Left lung (tissue), 10 donors: ENCODE measurements around the gene F2RL3. TPM values are rescaled to one million over a fixed set of nuclear protein-coding genes. Genes with fewer than 3 reads are reported as not detected.
A peak's percentile ranks its signal among the peaks of the same experiment; 100 is the strongest.

Source experiments
- ATAC-seq: fragments of 200-7000 bp; cut with Tn5 transposase; one replicate; pipeline ENCODE4 v1.9.1; 2020; ENCODE audit warnings: moderate library complexity
- DNase-seq, 4 donors: peaks; one replicate each; pipeline ENCODE4 v3.0.0-alpha.2; 2013 to 2020
- H3K27ac ChIP-seq, 2 donors: fragments of 200-600 bp; sonication (generic) in 1 of 2; one replicate each; pipeline versions ENCODE4 v1.5.0 to v1.8.0; 2020 to 2021
- H3K27me3 ChIP-seq, 2 donors: fragments of 200-600 bp; sonication (generic) in 1 of 2; one replicate each; pipeline versions ENCODE4 v1.5.0 to v1.8.0; 2020 to 2021
- H3K36me3 ChIP-seq, 2 donors: fragments of 200-600 bp; sonication (generic) in 1 of 2; one replicate each; pipeline versions ENCODE4 v1.5.0 to v1.8.0; 2020 to 2021
- H3K4me1 ChIP-seq, 2 donors: fragments of 200-600 bp; one replicate each; pipeline ENCODE4 v1.8.0; 2021
- H3K4me3 ChIP-seq, 2 donors: fragments of 200-600 bp; sonication (generic) in 1 of 2; one replicate each; pipeline versions ENCODE4 v1.5.0 to v1.8.0; 2020 to 2021; ENCODE audit warnings: mild to moderate bottlenecking in 1 of 2
- H3K9me3 ChIP-seq, 2 donors: fragments of 200-600 bp; sonication (generic) in 1 of 2; one replicate each; pipeline versions ENCODE4 v1.5.0 to v1.8.0; 2020 to 2021
- CTCF ChIP-seq, 2 donors: fragments of 200-600 bp; sonication (generic) in 1 of 2; IDR thresholded peaks; one replicate each; pipeline versions ENCODE4 v1.5.0 to v1.8.0; 2021; ENCODE audit warnings: antibody characterized with exemption in 2 of 2
- intact Hi-C, 2 donors: fragments of 100-400 bp; cut with DNase I; formaldehyde crosslinking; loops; one replicate each; pipeline versions ENCODE4 v1.11.2 to v1.14.2; 2022
- polyA plus RNA-seq, 6 donors: library from polyadenylated mRNA; unstranded; fragments of 120-200 nt; gene quantifications; one replicate each; pipeline ENCODE4 v1.2.1, GENCODE V29; 2013; ENCODE audit not compliant: insufficient read length in 6 of 6
- total RNA-seq, 2 donors: library from RNA; stranded (reverse); fragmentation: NEBNext Ultra II Directional; extraction: Animal tissue kit (Norgen Biotek cat#: 25700); gene quantifications; one replicate each; pipeline ENCODE4 v1.2.1, GENCODE V29; 2021
- donor health status: DM: no; HTN: yes; CAD: no.
- donor health status: DM: no; HTN: no; CAD: no.

F2RL3 gene
- total and polyA plus RNA-seq, 8 donors, result 0.63 to 14.8 (median 1.4) TPM

DNA sequence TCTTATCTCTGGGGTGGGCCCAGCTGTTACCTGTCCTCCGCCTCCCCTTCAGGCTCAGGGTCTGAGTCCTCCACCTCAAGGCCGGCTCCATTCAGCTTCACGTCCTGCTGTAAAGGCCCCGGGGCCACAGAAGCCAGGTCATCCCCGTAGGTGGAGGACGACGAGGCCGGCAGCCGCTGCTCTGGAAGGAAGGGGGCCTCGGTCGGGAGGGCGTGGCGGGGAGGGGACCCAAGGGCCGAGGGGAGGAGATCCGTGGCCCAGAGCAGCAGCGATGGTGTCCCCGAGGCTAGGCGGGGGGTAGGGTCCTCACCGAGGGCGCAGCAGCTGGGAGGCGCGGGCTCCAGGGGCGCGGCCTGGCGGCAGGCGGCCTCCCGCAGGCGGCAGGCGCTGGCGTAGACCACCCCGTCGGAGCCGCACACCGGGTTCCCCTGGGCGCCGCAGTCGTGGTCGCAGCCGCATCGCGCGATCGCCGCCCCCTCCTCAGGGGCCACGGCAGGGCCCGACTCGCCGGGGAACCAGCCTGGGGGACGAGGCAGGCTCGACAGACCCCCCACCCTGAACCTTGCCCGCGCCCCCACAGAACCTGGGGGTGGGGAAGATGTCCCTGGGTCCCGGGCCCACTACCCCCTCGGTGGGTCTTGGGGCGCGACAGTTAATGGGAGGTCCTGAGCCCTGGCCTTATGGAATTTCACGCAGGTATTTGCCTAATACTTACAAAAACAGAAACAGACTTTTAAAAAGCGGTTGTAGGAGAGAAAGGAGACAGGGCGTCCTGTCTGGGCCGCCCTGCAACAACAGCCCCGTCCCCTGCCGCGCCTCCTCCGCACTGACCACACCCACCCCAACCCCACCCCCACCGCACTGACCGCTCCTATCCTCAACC, 7.6 kb downstream of the F2RL3 start:
- Histone ChIP-seq H3K27ac (peak overlapping the region; percentile 61 to 62), H3K27me3 (peaks cover 0 to 39% of the 10 kb centered on the region in 2 donors), H3K9me3 (no peaks in the 10 kb centered on the region), H3K4me3 (peak overlapping the region; percentile 32 to 52), H3K36me3 (no peaks in the 10 kb centered on the region), H3K4me1 (peaks cover 0 to 23% of the 10 kb centered on the region in 2 donors)
- DNase-seq (peak in 1 of 4 donors; percentile 83), ATAC-seq (no peak)
- intact Hi-C loops, result no loop called here
- no peak for TF ChIP-seq CTCF (IDR thresholded peaks at IDR 0.05)

GRCh38 chr19:16897029-16897855, 8.4 kb downstream of the F2RL3 start:
- intact Hi-C loops, result no loop called here
- Histone ChIP-seq H3K4me1 (peaks cover 0 to 23% of the 10 kb centered on the region in 2 donors), H3K27ac (peak overlapping the region; percentile 56 to 69), H3K4me3 (peak overlapping the region; percentile 42 to 52), H3K27me3 (peaks cover 0 to 39% of the 10 kb centered on the region in 2 donors), H3K9me3 (no peaks in the 10 kb centered on the region), H3K36me3 (peaks cover 0 to 2% of the 10 kb centered on the region in 2 donors)
- no peak for TF ChIP-seq CTCF (IDR thresholded peaks at IDR 0.05)
- peak; percentile 63 to 94 (median 88) for DNase-seq
- peak; percentile 87 for ATAC-seq

- no peak for ATAC-seq
- Histone ChIP-seq H3K9me3 (no peaks in the 10 kb centered on the region), H3K4me1 (peaks cover 0 to 18% of the 10 kb centered on the region in 2 donors), H3K36me3 (peaks cover 0 to 6% of the 10 kb centered on the region in 2 donors), H3K27me3 (peaks cover 0 to 39% of the 10 kb centered on the region in 2 donors), H3K4me3 (peak overlapping the region; percentile 42 to 52), H3K27ac (peak overlapping the region; percentile 56 to 69)
- TF ChIP-seq CTCF (IDR thresholded peaks at IDR 0.05), result no peak
- intact Hi-C loops, result no loop called here
- no peak for DNase-seq
Observed at GRCh38 chr19:16897856-16898161, 9.0 kb downstream of the F2RL3 start.

- Histone ChIP-seq H3K36me3 (peaks cover 0 to 6% of the 10 kb centered on the region in 2 donors), H3K4me1 (peaks cover 0 to 12% of the 10 kb centered on the region in 2 donors), H3K9me3 (no peaks in the 10 kb centered on the region), H3K27ac (no peak overlapping the region), H3K4me3 (no peak overlapping the region), H3K27me3 (peaks cover 0 to 34% of the 10 kb centered on the region in 2 donors)
- ATAC-seq (no peak), DNase-seq (peak in 1 of 4 donors; percentile 6)
- intact Hi-C loops, result no loop called here
- TF ChIP-seq CTCF (IDR thresholded peaks at IDR 0.05), result no peak
Observed at GRCh38 chr19:16898361-16899015, 9.7 kb downstream of the F2RL3 start.
